ENCODE measurements around the gene KIF23. TPM values are rescaled to one million over a fixed set of nuclear protein-coding genes. Genes with fewer than 3 reads are reported as not detected.
A peak's percentile ranks its signal among the peaks of the same experiment; 100 is the strongest.

The KIF23 gene
- total RNA-seq, 2 experiments from 2014 or later, result 50.7 to 57.7 TPM

GRCh38 chr15:69405110-69405509, 9.0 kb upstream of the KIF23 start:
- Mint-ChIP-seq H3K36me3 (no peaks in the 10 kb centered on the region), H3K4me1 (peaks cover 4% of the 10 kb centered on the region), H3K27me3 (peaks cover 21% of the 10 kb centered on the region), H3K27ac (no peak overlapping the region), H3K4me3 (no peak overlapping the region), H3K9me3 (no peaks in the 10 kb centered on the region)
- ATAC-seq (ENCODE audit: low read depth) (no peak), DNase-seq (no peak)
- POLR2A ChIA-PET, result no interaction called here

- POLR2A ChIA-PET, result no interaction called here
- no peak for DNase-seq
Observed at GRCh38 chr15:69407719-69408400, 6.3 kb upstream of the KIF23 start.

GRCh38 chr15:69408841-69409240, 5.3 kb upstream of the KIF23 start:
- ATAC-seq (ENCODE audit: low read depth) (no peak), DNase-seq (no peak)
- no peak overlapping the region for H3K4me3 Mint-ChIP-seq
- no peak overlapping the region for H3K27ac Mint-ChIP-seq
- POLR2A ChIA-PET, result no interaction called here
- H3K4me1 Mint-ChIP-seq, result peaks cover 8% of the 10 kb centered on the region
- H3K36me3 Mint-ChIP-seq, result no peaks in the 10 kb centered on the region
- peaks cover 25% of the 10 kb centered on the region for H3K27me3 Mint-ChIP-seq
- H3K9me3 Mint-ChIP-seq, result no peaks in the 10 kb centered on the region

More at GRCh38 chr15:69407719-69408400, 6.3 kb upstream of the KIF23 start:
- H3K9me3 Mint-ChIP-seq, result no peaks in the 10 kb centered on the region
- H3K4me1 Mint-ChIP-seq, result no peaks in the 10 kb centered on the region
- ATAC-seq (ENCODE audit: low read depth), result no peak
- no peaks in the 10 kb centered on the region for H3K36me3 Mint-ChIP-seq
- no peak overlapping the region for H3K27ac Mint-ChIP-seq
- H3K27me3 Mint-ChIP-seq, result peaks cover 25% of the 10 kb centered on the region
- no peak overlapping the region for H3K4me3 Mint-ChIP-seq

- DNase-seq (no peak), ATAC-seq (ENCODE audit: low read depth) (no peak)
- Mint-ChIP-seq H3K27ac (no peak overlapping the region), H3K27me3 (peaks cover 13% of the 10 kb centered on the region), H3K9me3 (no peaks in the 10 kb centered on the region), H3K4me1 (peaks cover 12% of the 10 kb centered on the region), H3K36me3 (peaks cover 3% of the 10 kb centered on the region), H3K4me3 (no peak overlapping the region)
- POLR2A ChIA-PET, result no interaction called here
Observed at GRCh38 chr15:69410248-69410874, 3.8 kb upstream of the KIF23 start.

- H3K9me3 Mint-ChIP-seq, result no peaks in the 10 kb centered on the region
- ATAC-seq (ENCODE audit: low read depth) (no peak), DNase-seq (no peak)
- peaks cover 7% of the 10 kb centered on the region for H3K27me3 Mint-ChIP-seq
- H3K4me3 Mint-ChIP-seq, result no peak overlapping the region
- no peak overlapping the region for H3K27ac Mint-ChIP-seq
- H3K36me3 Mint-ChIP-seq, result peaks cover 7% of the 10 kb centered on the region
- POLR2A ChIA-PET, result interaction anchor here (0.9 to 4.1 kb wide), 3 partner anchors 37 to 40 kb away, joined by 3 to 52 read pairs (median 5); partner anchors contain the start of gene RPLP1
- peaks cover 20% of the 10 kb centered on the region for H3K4me1 Mint-ChIP-seq
Observed at GRCh38 chr15:69412274-69412673, 1.9 kb upstream of the KIF23 start.

GRCh38 chr15:69412701-69413100, 1.4 kb upstream of the KIF23 start:
- H3K4me3 Mint-ChIP-seq, result no peak overlapping the region
- no peak overlapping the region for H3K27ac Mint-ChIP-seq
- peaks cover 24% of the 10 kb centered on the region for H3K4me1 Mint-ChIP-seq
- H3K9me3 Mint-ChIP-seq, result no peaks in the 10 kb centered on the region
- H3K36me3 Mint-ChIP-seq, result peaks cover 11% of the 10 kb centered on the region
- no peak for ATAC-seq (ENCODE audit: low read depth)
- peaks cover 6% of the 10 kb centered on the region for H3K27me3 Mint-ChIP-seq
- POLR2A ChIA-PET, result interaction anchor here (0.9 to 4.1 kb wide), 2 partner anchors 36 to 40 kb away, joined by 3 to 52 read pairs; partner anchors contain the start of gene RPLP1
- no peak for DNase-seq

GRCh38 chr15:69414701-69415167, 585 bp downstream of the KIF23 start:
- POLR2A ChIA-PET, result interaction anchor here (1.0 to 4.1 kb wide), 4 partner anchors 17 to 43 kb away, joined by 3 to 52 read pairs (median 4); partner anchors contain the start of gene RPLP1
- H3K36me3 Mint-ChIP-seq, result peaks cover 30% of the 10 kb centered on the region
- peaks cover 36% of the 10 kb centered on the region for H3K4me1 Mint-ChIP-seq
- H3K27me3 Mint-ChIP-seq, result peaks cover 4% of the 10 kb centered on the region
- no peaks in the 10 kb centered on the region for H3K9me3 Mint-ChIP-seq
- H3K4me3 Mint-ChIP-seq, result peak overlapping the region; percentile 92
- peak overlapping the region; percentile 72 for H3K27ac Mint-ChIP-seq
- ATAC-seq (ENCODE audit: low read depth) (peak; percentile 26), DNase-seq (no peak)

GRCh38 chr15:69415381-69415780, 1.2 kb downstream of the KIF23 start:
- Mint-ChIP-seq H3K4me3 (peak overlapping the region; percentile 92), H3K9me3 (no peaks in the 10 kb centered on the region), H3K36me3 (peaks cover 34% of the 10 kb centered on the region), H3K4me1 (peaks cover 36% of the 10 kb centered on the region), H3K27me3 (peaks cover 4% of the 10 kb centered on the region), H3K27ac (no peak overlapping the region)
- ATAC-seq (ENCODE audit: low read depth), result no peak
- POLR2A ChIA-PET, result interaction anchor here (4.1 kb wide), 1 partner anchor 37 kb away, joined by 52 read pairs; the partner anchor contains the start of gene RPLP1
- DNase-seq, result no peak

GRCh38 chr15:69417581-69417980, 3.4 kb downstream of the KIF23 start:
- no peaks in the 10 kb centered on the region for H3K27me3 Mint-ChIP-seq
- H3K36me3 Mint-ChIP-seq, result peaks cover 43% of the 10 kb centered on the region
- no peak overlapping the region for H3K27ac Mint-ChIP-seq
- no peak overlapping the region for H3K4me3 Mint-ChIP-seq
- ATAC-seq (ENCODE audit: low read depth), result no peak
- no peak for DNase-seq
- H3K9me3 Mint-ChIP-seq, result no peaks in the 10 kb centered on the region
- POLR2A ChIA-PET, result interaction anchor here (4.5 kb wide), 1 partner anchor 35 kb away, joined by 19 read pairs; the partner anchor contains the start of gene RPLP1
- peaks cover 36% of the 10 kb centered on the region for H3K4me1 Mint-ChIP-seq

- H3K27ac Mint-ChIP-seq, result no peak overlapping the region
Observed at GRCh38 chr15:69421498-69421897, 7.3 kb downstream of the KIF23 start.

GRCh38 chr15:69422336-69422895, 8.3 kb downstream of the KIF23 start:
- Mint-ChIP-seq H3K36me3 (peaks cover 54% of the 10 kb centered on the region), H3K9me3 (no peaks in the 10 kb centered on the region), H3K4me1 (peaks cover 14% of the 10 kb centered on the region), H3K27ac (no peak overlapping the region), H3K4me3 (no peak overlapping the region), H3K27me3 (no peaks in the 10 kb centered on the region)
- DNase-seq (no peak), ATAC-seq (ENCODE audit: low read depth) (no peak)
- POLR2A ChIA-PET, result no interaction called here

More at GRCh38 chr15:69421498-69421897, 7.3 kb downstream of the KIF23 start:
- DNase-seq (no peak), ATAC-seq (ENCODE audit: low read depth) (no peak)
- Mint-ChIP-seq H3K4me1 (peaks cover 18% of the 10 kb centered on the region), H3K9me3 (no peaks in the 10 kb centered on the region), H3K27me3 (no peaks in the 10 kb centered on the region), H3K4me3 (no peak overlapping the region), H3K36me3 (peaks cover 54% of the 10 kb centered on the region)
- POLR2A ChIA-PET, result no interaction called here

GRCh38 chr15:69424001-69424400, 9.9 kb downstream of the KIF23 start:
- Mint-ChIP-seq H3K27me3 (no peaks in the 10 kb centered on the region), H3K4me1 (peaks cover 6% of the 10 kb centered on the region), H3K36me3 (peaks cover 49% of the 10 kb centered on the region), H3K4me3 (no peak overlapping the region), H3K9me3 (no peaks in the 10 kb centered on the region), H3K27ac (no peak overlapping the region)
- no peak for ATAC-seq (ENCODE audit: low read depth)
- POLR2A ChIA-PET, result interaction anchor here (0.8 kb wide), 1 partner anchor 29 kb away, joined by 3 read pairs; no protein-coding TSS in a partner anchor
- DNase-seq, result no peak

- Mint-ChIP-seq H3K27ac (no peak overlapping the region), H3K27me3 (no peaks in the 10 kb centered on the region), H3K36me3 (peaks cover 45% of the 10 kb centered on the region), H3K9me3 (no peaks in the 10 kb centered on the region), H3K4me1 (no peaks in the 10 kb centered on the region), H3K4me3 (no peak overlapping the region)
- DNase-seq, result no peak
- POLR2A ChIA-PET, result no interaction called here
- ATAC-seq (ENCODE audit: low read depth), result no peak
Observed at GRCh38 chr15:69424748-69425413, 10.7 kb downstream of the KIF23 start.
